Type B pancreatic cell (in vitro differentiated cells): ENCODE measurements around the gene TMEM131L. TPM values are rescaled to one million over a fixed set of nuclear protein-coding genes. Genes with fewer than 3 reads are reported as not detected.
A peak's percentile ranks its signal among the peaks of the same experiment; 100 is the strongest.

Experiments used
- DNase-seq: peaks from one replicate; pipeline ENCODE4 v3.0.0; 2021; ENCODE audit warnings: mixed read lengths; ENCODE audit not compliant: unreplicated experiment; ENCODE audit errors: extremely low spot score
- H3K27ac Mint-ChIP-seq: 2 replicates; pipeline ENCODE4 v1.8.0; 2021; ENCODE audit warnings: mild to moderate bottlenecking, mixed read lengths
- H3K27me3 Mint-ChIP-seq: 2 replicates; pipeline ENCODE4 v1.8.0; 2021; ENCODE audit warnings: mixed read lengths
- H3K36me3 Mint-ChIP-seq: 2 replicates; pipeline ENCODE4 v1.8.0; 2021; ENCODE audit warnings: mixed read lengths
- H3K4me1 Mint-ChIP-seq: one replicate; pipeline ENCODE4 v1.8.0; 2021; ENCODE audit warnings: mixed read lengths; ENCODE audit not compliant: unreplicated experiment
- H3K4me3 Mint-ChIP-seq: 2 replicates; pipeline ENCODE4 v1.8.0; 2021; ENCODE audit warnings: mild to moderate bottlenecking, mixed read lengths
- H3K9me3 Mint-ChIP-seq: 2 replicates; pipeline ENCODE4 v1.8.0; 2021; ENCODE audit warnings: mixed read lengths
- CTCF ChIP-seq: fragments of 200-600 bp; sonication (generic); conservative IDR thresholded peaks from 2 replicates; pipeline ENCODE4 v1.5.0; 2021; ENCODE audit warnings: antibody characterized with exemption, mild to moderate bottlenecking
- total RNA-seq: library from RNA; stranded (reverse); gene quantifications from 2 replicates; pipeline ENCODE4 v1.2.1, GENCODE V29; 2021; ENCODE audit warnings: low replicate concordance

TMEM131L gene
- total RNA-seq, 1 donor from 2014 or later, result 21.3 TPM

DNA sequence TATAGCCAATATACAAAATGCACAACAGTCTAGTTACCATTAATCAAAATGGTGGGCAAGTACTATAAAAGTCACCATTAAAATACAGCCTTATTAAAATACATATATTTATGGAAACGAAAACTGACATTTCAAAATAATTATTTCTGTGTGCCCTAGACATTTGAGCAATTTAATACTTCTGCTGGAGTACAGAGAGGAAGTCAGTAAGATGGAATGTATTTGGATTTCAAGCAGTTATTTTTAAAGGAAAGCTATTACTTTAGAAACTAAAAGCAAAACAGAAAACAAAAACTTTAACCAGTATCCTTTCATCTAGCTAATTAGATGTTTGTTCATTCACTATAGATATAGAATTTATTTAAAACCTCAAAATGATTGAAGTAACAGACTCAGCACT, 180.1 kb downstream of the TMEM131L start:
- DNase-seq, result no peak
- H3K4me3 Mint-ChIP-seq, result no peak overlapping the region
- peaks cover 12% of the 10 kb centered on the region for H3K4me1 Mint-ChIP-seq
- peaks cover 5% of the 10 kb centered on the region for H3K9me3 Mint-ChIP-seq
- no peaks in the 10 kb centered on the region for H3K36me3 Mint-ChIP-seq
- H3K27me3 Mint-ChIP-seq, result peaks cover 1% of the 10 kb centered on the region
- no peak for TF ChIP-seq CTCF
- H3K27ac Mint-ChIP-seq, result no peak overlapping the region

GRCh38 chr4:153646978-153647377, 180.8 kb downstream of the TMEM131L start:
- no peak for DNase-seq
- no peak for TF ChIP-seq CTCF
- Mint-ChIP-seq H3K36me3 (no peaks in the 10 kb centered on the region), H3K4me1 (peaks cover 15% of the 10 kb centered on the region), H3K9me3 (peaks cover 5% of the 10 kb centered on the region), H3K27me3 (peaks cover 3% of the 10 kb centered on the region), H3K4me3 (no peak overlapping the region), H3K27ac (no peak overlapping the region)

GRCh38 chr4:153647975-153648374, 181.8 kb downstream of the TMEM131L start:
- H3K9me3 Mint-ChIP-seq, result peaks cover 5% of the 10 kb centered on the region
- no peak for DNase-seq
- no peak overlapping the region for H3K27ac Mint-ChIP-seq
- peaks cover 15% of the 10 kb centered on the region for H3K4me1 Mint-ChIP-seq
- no peak overlapping the region for H3K4me3 Mint-ChIP-seq
- H3K36me3 Mint-ChIP-seq, result no peaks in the 10 kb centered on the region
- no peak for TF ChIP-seq CTCF
- peaks cover 3% of the 10 kb centered on the region for H3K27me3 Mint-ChIP-seq

GRCh38 chr4:153649572-153649991, 183.4 kb downstream of the TMEM131L start:
- Mint-ChIP-seq H3K9me3 (peaks cover 5% of the 10 kb centered on the region), H3K4me1 (peaks cover 10% of the 10 kb centered on the region), H3K27ac (no peak overlapping the region), H3K4me3 (no peak overlapping the region), H3K36me3 (no peaks in the 10 kb centered on the region), H3K27me3 (peaks cover 3% of the 10 kb centered on the region)
- TF ChIP-seq CTCF, result peak; percentile 65
- no peak for DNase-seq

- Mint-ChIP-seq H3K9me3 (no peaks in the 10 kb centered on the region), H3K4me1 (peaks cover 10% of the 10 kb centered on the region), H3K27ac (no peak overlapping the region), H3K36me3 (no peaks in the 10 kb centered on the region), H3K4me3 (no peak overlapping the region), H3K27me3 (peaks cover 15% of the 10 kb centered on the region)
- TF ChIP-seq CTCF, result no peak
- DNase-seq, result no peak
These were observed 185.0 kb downstream of the TMEM131L start for GRCh38 chr4:153651116-153651515.

GRCh38 chr4:153651587-153651986, 185.4 kb downstream of the TMEM131L start:
- TF ChIP-seq CTCF, result no peak
- H3K9me3 Mint-ChIP-seq, result no peaks in the 10 kb centered on the region
- DNase-seq, result no peak
- no peak overlapping the region for H3K4me3 Mint-ChIP-seq
- no peak overlapping the region for H3K27ac Mint-ChIP-seq
- H3K4me1 Mint-ChIP-seq, result peaks cover 10% of the 10 kb centered on the region
- peaks cover 15% of the 10 kb centered on the region for H3K27me3 Mint-ChIP-seq
- H3K36me3 Mint-ChIP-seq, result no peaks in the 10 kb centered on the region
